ENCODE measurements around the gene MIA3. TPM values are rescaled to one million over a fixed set of nuclear protein-coding genes. Genes with fewer than 3 reads are reported as not detected.

Gene MIA3
- total and polyA plus RNA-seq, 2 donors from 2014 or later: 19.1 to 51.5 TPM

DNA sequence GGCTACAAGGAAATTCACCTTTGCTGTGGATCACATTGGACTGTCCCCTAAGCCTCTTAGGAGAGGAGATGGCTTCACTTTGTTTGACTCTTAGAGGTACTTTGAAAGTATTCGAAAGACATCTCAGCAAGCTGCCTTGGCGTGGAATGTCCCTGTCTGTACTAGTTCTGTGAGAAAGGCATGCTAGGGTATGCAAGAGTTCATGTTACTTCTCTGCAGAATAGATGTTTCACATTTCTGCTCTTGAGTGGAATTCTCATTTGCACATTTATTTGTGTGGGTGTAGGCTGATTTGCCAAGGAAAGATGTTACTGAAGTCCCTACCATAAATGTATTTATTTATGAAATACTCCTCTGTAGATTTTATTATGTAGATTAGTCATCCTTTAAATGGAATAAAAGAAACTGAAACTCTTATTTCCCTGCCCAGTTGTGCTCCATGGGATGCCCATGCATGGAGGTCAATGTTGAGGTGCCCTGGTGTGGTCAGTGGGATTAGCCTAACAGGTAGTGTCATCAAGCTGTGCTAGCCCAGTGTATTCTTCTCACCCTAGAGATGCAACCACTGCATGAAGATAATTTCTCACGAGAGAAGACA is 13.8 kb downstream of the MIA3 start:
- H3K9ac ChIP-seq (ENCODE audit: low read length in 3 of 3): no peak overlapping the region
- intact Hi-C loops (cut with DNase I): loop anchor here (5.0 kb wide), 1 partner anchor 169 kb away; no protein-coding TSS in a partner anchor
- FAIRE-seq: no peak
- H3K27me3 ChIP-seq (ENCODE audit: control insufficient read depth, insufficient read depth, low read length): no peaks in the 10 kb centered on the region
- no peaks in the 10 kb centered on the region for H3K9me3 ChIP-seq (ENCODE audit: control insufficient read depth in 2 of 3, insufficient read depth in 1 of 3, low read length in 3 of 3)
- no peak for DNase-seq
- H3K4me1 ChIP-seq (ENCODE audit: control insufficient read depth in 2 of 3, insufficient read depth in 2 of 3, low read depth in 1 of 3, low read length in 3 of 3): no peaks in the 10 kb centered on the region
- TF ChIP-seq, protein P1, sequence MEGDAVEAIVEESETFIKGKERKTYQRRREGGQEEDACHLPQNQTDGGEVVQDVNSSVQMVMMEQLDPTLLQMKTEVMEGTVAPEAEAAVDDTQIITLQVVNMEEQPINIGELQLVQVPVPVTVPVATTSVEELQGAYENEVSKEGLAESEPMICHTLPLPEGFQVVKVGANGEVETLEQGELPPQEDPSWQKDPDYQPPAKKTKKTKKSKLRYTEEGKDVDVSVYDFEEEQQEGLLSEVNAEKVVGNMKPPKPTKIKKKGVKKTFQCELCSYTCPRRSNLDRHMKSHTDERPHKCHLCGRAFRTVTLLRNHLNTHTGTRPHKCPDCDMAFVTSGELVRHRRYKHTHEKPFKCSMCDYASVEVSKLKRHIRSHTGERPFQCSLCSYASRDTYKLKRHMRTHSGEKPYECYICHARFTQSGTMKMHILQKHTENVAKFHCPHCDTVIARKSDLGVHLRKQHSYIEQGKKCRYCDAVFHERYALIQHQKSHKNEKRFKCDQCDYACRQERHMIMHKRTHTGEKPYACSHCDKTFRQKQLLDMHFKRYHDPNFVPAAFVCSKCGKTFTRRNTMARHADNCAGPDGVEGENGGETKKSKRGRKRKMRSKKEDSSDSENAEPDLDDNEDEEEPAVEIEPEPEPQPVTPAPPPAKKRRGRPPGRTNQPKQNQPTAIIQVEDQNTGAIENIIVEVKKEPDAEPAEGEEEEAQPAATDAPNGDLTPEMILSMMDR (IDR thresholded peaks at IDR 0.05; ENCODE audit: borderline replicate concordance, extremely low read depth, insufficient read depth): no peak
- no peak overlapping the region for H3K27ac ChIP-seq (ENCODE audit: low read depth in 2 of 2, low read length in 2 of 2)
- no peak overlapping the region for H3K4me3 ChIP-seq (ENCODE audit: low read length in 3 of 3)
- peaks cover 12 to 27% (median 24%) of the 10 kb centered on the region in 3 donors for H3K36me3 ChIP-seq (ENCODE audit: control insufficient read depth in 2 of 3, insufficient read depth in 3 of 3, low read length in 3 of 3)

DNA sequence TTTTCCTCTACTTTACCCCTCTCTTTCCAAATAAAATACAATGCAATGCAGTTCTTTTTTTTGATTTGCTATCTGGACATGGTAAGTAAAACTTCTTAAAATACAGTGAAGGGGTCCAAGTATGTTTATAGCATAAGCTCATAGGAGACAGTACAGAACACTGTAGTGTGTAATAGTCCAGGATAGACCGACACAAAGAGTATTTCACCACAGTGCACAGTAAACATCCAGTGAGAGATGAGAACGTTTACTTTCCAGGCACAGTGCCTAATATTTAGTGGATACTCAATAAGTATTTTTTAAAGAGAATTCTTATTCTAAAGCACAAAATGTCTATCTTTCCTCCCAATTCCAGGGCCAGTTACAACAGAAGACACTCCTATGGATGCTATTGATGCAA is 14.9 kb downstream of the MIA3 start:
- intact Hi-C loops (cut with DNase I): loop anchor here (5.0 kb wide), 1 partner anchor 170 kb away; no protein-coding TSS in a partner anchor
- Histone ChIP-seq H3K4me1 (ENCODE audit: control insufficient read depth in 2 of 3, insufficient read depth in 2 of 3, low read depth in 1 of 3, low read length in 3 of 3) (no peaks in the 10 kb centered on the region), H3K9ac (ENCODE audit: low read length in 3 of 3) (no peak overlapping the region), H3K27ac (ENCODE audit: low read depth in 2 of 2, low read length in 2 of 2) (no peak overlapping the region), H3K27me3 (ENCODE audit: control insufficient read depth, insufficient read depth, low read length) (no peaks in the 10 kb centered on the region), H3K9me3 (ENCODE audit: control insufficient read depth in 2 of 3, insufficient read depth in 1 of 3, low read length in 3 of 3) (no peaks in the 10 kb centered on the region), H3K36me3 (ENCODE audit: control insufficient read depth in 2 of 3, insufficient read depth in 3 of 3, low read length in 3 of 3) (peaks cover 10 to 27% (median 21%) of the 10 kb centered on the region in 3 donors), H3K4me3 (ENCODE audit: low read length in 3 of 3) (no peak overlapping the region)
- FAIRE-seq: no peak
- TF ChIP-seq, protein P1 (IDR thresholded peaks at IDR 0.05; ENCODE audit: borderline replicate concordance, extremely low read depth, insufficient read depth): no peak
- no peak for DNase-seq

DNA sequence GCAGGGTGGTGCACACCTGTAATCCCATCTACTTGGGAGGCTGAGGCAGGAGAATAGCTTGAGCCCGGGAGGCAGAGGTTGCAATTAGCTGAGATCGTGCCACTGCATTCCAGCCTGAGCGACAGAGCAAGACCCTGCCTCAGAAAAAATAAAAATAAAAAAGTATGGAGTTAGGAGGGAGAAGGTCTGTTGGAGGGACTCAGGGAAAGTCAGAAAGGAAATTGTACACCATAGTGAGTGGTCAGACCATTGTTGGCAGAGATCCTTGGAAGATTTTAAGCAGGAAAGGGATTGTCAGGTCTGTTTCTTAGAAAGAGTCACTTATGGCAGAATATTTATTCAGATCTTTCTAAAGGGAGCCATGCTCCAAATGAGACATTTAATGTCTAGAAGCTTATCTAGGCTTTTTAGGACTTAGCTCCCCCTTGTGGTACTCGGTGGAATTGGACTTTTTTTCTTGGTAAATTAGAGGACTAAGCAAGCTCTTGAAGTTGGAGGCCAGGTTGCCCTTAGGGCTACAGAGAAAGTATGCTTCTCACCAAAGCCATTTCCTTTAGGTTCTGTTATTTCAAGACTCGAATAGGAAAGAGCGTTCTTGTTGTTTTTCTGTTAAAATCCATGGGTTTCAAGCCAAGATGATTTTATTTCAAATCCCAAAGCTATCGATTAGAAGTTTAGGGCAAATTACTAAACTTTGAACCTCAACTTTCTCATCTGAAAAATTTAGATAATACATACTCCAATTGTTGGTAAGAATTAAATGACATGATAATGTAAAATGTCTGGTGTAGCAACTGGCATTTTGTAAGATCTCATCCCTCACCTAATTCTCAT is 16.5 kb downstream of the MIA3 start:
- Histone ChIP-seq H3K9ac (ENCODE audit: low read length in 3 of 3) (no peak overlapping the region), H3K27me3 (ENCODE audit: control insufficient read depth, insufficient read depth, low read length) (no peaks in the 10 kb centered on the region), H3K36me3 (ENCODE audit: control insufficient read depth in 2 of 3, insufficient read depth in 3 of 3, low read length in 3 of 3) (peaks cover 3 to 21% (median 13%) of the 10 kb centered on the region in 3 donors), H3K9me3 (ENCODE audit: control insufficient read depth in 2 of 3, insufficient read depth in 1 of 3, low read length in 3 of 3) (no peaks in the 10 kb centered on the region), H3K27ac (ENCODE audit: low read depth in 2 of 2, low read length in 2 of 2) (no peak overlapping the region), H3K4me1 (ENCODE audit: control insufficient read depth in 2 of 3, insufficient read depth in 2 of 3, low read depth in 1 of 3, low read length in 3 of 3) (no peaks in the 10 kb centered on the region), H3K4me3 (ENCODE audit: low read length in 3 of 3) (no peak overlapping the region)
- TF ChIP-seq, protein P1 (IDR thresholded peaks at IDR 0.05; ENCODE audit: borderline replicate concordance, extremely low read depth, insufficient read depth): peak; percentile 81
- intact Hi-C loops (cut with DNase I): loop anchor here (5.0 kb wide), 1 partner anchor 172 kb away; no protein-coding TSS in a partner anchor
- FAIRE-seq (peak; percentile 41), DNase-seq (peak in 4 of 5 donors; percentile 50 to 95 (median 82))

Measured in kidney (tissue), 14 donors.